HG03135 (cell line): ENCODE measurements around the gene IDH1.
"Not testable (repeated sequence)": the region's sequence is repeated elsewhere in the genome, so short reads cannot be mapped to it uniquely, and the experiment has no call there.

Experiments
- ATAC-seq: cut with Tn5 transposase; IDR thresholded peaks from one replicate; pipeline ENCODE4 v1.9.1; 2021; ENCODE audit warnings: mild to moderate bottlenecking, moderate library complexity; ENCODE audit not compliant: unreplicated experiment

Gene IDH1

DNA sequence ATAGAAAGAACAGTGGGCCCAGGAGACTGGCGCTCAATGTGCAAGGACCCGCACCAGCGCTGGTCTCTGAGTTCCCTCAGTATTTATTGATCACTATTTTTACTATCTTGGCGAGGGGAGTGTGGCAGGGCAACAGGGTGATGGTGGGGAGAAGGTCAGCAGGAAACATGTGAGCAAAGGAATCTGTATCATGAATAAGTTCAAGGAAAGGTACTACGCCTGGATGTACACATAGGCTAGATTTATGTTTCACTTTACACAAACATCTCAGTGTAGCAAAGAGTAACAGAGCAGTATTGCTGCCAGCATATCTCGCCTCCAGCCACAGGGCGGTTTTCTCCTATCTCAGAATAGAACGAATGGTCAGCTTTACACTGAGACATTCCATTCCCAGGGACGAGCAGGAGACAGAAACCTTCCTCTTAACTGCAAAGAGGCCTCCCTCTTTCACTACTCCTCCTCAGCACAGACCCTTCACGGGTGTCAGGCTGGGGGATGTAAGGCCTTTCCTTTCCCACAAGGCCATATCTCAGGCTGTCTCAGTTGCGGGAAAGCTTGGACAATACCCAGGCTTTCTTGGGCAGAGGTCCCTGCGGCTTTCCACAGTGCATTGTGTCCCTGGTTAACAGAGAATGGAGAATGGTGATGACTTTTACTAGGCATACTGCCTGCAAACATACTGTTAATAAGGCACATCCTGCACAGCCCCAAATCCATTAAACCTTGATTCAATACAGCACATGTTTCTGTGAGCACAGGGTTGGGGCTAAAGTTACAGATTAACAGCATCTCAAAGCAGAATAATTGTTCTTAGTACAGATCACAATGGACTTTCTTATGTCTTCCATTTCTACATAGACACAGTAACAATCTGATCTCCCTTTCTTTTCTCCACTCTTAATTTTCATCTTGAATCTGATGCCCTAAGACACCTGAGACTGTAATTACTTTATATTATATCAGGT lies 2.3 kb upstream of the IDH1 start:
- not testable (repeated sequence) for ATAC-seq

DNA sequence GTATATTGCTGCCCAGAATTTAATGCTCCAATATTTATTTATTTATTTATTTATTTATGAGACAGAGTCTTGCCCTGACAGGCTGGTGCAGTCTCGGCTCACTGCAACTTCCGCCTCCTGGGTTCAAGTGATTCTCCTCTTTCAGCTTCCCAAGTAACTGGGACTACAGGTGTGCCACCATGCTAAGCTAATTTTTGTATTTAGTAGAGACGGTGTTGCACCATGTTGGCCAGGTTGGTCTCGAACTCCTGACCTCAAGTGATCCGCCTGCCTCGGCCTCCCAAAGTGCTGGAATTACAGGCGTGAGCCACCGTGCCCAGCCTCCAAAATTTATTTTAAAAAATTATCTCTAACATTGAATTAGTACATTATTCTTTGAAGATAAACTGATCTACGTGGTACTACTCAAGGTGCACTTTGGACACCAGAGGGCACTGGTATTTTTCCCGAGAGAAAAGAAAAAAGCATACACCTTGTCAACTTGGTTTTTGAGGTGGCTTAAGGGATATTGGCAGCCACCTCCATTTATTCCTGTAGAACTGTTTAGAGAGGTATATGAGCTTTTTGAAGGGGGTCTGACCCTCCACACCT lies 1.4 kb upstream of the IDH1 start:
- ATAC-seq, result no peak

DNA sequence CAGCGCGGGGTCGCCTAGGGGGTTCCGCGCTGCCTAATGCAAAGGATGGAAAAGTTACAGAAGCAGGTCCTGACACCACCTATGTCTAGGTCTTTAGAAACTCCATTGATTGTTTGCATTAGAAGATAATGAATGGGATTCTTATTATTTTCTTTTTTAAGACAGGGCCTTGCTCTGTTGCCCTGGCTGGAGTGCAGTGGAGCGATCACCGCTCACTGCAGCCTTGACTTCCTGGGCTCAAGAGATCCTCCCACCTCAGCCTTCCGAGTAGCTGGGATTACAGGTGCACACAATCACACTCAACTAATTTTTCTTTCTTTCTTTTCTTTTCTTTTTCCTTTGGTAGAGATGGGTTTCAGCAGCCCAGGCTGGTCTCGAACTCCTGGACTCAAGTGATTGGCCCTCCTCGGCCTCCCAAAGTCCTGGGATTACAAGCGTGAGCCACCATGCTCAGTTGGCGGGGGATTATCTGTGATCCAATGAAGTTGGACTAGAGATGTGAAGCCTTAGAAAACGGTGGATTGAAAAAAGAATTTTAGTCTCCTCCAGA lies 761 bp upstream of the IDH1 start:
- peak; percentile 1 for ATAC-seq

DNA sequence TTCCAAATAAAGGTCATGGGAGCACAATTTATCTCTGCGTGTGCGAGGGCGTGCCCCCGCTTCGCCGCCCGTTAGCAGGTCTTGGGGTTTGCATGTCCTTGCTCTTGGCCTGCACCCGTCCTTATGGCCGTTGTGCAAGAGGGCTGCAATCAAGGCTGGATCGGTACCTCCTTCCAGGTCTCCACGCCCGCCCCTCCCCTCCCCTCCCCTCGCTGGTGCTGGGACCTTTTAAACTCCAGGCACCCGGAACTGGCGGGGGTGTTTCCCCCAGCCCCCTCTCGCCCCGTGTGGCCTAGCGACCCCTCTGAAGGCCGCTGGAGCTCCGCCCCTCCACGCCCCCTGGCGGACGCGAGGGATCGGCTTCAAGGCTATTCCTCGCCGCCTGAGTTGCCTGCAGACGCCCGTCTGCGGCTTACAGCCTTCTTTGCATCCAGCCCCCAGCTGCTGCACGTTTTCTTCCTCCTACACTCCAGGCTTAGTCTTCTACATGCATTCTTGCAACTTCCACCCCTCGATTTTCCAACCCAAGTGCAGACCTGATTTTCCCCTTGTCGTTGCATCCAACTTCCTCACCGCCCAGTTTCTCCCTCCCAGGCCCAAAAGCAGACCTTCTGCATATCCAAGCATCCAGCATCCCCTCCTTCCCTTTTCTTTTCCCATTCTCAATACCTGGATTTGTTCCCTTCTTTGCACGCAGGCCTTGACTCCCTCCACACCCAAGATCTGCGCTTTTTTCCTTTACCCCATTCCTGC lies 577 bp downstream of the IDH1 start:
- peak; percentile 71 for ATAC-seq

DNA sequence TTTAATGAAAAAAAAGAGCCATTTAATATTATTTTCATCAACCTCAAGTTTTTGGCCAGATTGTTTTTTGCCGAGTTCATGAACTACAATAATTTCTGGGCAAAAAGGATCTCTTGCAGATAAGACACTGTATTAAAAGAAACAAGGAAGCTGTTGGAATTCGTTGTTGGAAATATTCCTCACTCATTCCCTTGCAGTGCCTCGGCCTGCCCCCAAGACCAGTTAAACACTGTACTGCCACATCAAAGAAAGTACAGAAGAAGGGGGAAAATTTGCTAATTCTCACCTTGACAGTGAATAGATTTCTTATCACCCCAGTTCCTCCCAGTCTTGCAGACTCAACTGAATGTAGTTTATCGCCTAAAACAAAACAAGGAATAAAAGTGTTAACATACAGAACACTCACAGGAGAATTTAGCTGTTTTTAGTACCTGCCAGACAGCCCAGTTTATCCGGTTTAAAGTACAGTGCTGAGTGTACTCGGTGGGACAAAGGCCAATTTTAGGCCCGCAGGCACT lies 1.2 kb downstream of the IDH1 start:
- ATAC-seq, result no peak

DNA sequence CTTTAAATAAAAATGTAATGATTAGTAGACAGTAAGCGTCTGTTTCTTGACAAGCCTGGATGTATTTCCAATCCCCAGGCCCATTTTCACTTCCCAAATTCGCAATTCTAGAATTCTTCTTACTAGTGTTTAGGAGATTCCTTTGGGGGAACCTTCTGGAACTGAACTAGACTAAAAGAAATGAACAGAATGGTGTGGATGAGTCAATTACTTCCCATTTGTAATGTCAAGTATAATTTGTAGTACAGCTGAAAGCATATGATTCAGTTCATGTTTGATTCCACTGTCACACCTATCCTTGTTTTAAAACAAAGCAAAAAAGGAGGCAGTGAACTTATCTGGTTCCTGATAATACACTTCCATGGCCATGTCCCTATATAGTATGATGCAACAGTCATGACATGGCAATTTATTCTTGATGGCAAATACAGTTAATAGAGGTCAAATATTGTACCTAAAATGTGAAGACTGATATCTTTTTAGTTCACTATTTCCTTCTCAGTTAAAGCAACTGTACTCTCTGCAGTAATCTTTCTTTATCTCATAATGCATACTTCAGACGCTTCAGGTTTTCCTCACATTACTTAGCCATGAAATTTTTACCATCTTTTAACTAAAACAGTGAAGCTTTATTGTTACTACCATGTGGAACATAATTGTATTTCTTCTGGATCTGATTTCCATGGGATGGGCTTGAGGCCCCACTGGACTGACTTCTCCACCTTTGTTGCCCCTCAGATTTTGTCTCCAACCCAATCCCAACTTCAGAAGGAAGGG lies 2.0 kb downstream of the IDH1 start:
- ATAC-seq, result no peak

DNA sequence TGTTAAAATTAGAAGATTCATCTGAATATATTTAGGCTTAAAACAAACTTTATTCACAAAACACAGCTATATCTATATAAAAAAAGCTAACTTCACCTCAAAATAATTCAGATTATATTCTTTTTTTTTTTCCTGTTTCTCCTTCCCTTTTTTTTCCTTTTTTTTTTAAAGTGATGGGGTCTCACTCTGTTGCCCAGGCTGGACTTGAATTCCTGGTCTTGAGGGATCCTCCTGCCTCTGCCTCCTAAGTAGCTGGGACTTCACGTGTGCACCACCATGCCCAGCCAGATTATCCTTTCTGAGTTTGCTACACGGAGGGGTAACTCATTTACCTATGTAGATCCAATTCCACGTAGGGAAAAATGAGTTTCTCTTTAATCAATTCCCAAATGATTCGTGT lies 3.8 kb downstream of the IDH1 start:
- ATAC-seq, result no peak

DNA sequence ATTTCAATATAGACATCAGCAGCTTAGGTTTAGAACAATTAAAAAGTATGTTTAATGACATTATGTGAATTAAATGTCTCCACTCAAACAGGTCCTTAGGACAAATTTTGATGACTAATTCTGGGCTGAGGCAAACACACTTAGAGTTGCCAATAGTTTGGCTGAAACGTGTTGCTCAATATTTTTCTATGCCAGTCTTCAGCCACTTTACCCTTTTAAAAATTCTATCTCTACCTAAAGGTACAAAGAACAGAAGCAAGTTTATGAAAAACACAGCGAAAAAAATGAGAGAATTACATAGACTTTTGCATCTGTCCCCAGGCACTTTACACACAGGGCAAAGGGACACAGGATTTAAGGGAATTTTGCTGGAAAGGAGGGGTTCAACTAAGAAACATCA lies 4.5 kb downstream of the IDH1 start:
- no peak for ATAC-seq

DNA sequence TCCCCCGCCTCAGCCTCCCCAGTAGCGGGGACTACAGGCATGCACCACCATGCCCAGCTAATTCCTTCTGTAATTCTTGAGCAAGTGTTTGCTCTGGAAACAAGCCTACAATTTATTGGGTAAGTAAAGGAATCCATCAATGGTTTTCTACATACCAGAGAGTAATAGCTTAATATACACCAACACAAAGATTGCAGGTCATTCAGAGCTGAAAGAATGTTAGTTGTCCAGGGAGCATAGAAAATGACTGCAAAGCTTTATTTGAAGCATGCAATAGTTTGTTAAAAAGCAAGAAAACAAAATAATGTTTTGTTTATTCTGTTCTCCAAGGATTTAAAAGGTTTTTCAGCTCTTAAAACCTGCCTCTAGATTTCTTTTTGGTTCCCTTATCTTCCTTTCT lies 5.6 kb downstream of the IDH1 start:
- ATAC-seq, result no peak

DNA sequence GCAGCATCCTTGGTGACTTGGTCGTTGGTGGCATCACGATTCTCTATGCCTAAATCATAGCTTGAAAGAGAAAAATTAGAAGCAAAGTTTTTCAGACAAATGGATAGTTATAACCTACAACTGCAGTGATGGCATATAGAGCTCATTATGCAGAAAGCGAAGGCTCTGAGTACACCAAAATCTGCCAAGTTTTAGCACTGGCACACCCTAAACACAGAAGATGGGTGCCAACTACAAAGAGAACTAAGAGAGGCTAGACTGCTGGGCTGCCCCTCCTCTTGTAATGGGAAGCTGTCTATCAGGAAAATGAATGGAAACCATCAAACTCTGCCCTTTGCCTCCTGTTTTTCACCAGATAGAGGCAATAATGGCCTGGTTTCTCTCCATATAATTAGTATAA lies 6.3 kb downstream of the IDH1 start:
- ATAC-seq, result no peak

DNA sequence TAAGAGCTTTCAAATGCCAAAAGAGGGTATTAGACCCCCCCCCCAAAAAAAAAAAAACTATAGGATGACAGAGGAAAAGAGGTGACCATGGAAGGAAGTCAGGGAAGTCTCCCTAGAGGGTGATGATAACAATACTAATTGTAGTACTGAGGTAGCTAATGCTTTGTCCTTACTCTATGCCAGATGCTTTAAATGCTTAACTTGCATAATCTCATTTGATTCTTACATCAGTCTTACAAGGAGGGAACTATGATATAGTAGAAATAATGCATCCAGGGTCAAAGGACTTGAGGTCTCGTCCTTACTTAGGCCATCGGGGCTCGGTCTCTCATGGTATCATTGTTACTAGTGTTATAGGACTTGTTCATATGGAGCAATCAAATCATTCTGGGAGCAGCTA lies 9.1 kb downstream of the IDH1 start:
- no peak for ATAC-seq

DNA sequence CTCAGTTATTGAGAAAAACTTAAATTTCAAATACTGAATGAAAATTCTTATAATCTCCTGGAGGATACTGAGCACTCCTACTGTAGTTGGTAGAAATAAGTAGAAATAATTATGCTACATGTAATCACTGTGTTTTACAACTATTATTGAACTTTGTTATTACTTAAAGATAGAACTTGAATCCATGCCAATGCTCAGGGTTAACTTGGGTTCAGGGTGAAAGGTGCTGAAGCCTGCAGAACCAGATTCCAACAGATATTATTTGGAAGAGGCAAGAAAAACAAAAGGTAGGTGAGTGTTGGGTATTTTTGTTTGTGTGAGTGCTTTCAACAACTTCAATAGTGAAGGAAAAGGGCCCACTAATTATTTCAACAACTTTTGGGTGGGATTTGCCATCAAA lies 10.4 kb downstream of the IDH1 start:
- ATAC-seq, result no peak

DNA sequence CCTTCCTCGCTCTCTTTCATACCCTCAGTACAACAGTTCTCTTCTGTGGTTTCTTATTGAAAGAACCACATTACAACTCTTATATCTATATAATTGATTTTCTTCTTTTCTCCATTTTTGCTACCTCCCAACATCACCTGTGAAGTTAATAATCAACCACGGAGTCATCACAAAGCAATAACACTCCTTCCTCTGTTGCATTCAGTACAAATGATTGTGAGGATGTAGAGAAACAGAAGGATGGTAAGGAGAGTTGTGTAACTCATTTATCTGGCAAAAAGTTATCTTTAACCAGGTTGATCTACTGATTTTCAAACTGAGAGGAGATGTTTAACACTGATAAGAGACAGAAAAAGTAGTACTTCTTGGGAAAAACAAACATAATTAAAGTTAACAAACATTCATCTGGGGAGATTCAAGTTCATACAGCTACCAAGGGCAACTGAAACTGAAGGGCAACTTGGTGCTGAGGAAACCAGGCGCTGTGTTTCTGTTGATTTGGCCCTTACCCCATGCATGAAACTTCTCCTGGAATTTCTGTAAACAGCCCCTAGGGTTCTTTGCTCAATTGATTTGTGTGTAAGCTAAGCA lies 14.2 kb downstream of the IDH1 start:
- no peak for ATAC-seq

DNA sequence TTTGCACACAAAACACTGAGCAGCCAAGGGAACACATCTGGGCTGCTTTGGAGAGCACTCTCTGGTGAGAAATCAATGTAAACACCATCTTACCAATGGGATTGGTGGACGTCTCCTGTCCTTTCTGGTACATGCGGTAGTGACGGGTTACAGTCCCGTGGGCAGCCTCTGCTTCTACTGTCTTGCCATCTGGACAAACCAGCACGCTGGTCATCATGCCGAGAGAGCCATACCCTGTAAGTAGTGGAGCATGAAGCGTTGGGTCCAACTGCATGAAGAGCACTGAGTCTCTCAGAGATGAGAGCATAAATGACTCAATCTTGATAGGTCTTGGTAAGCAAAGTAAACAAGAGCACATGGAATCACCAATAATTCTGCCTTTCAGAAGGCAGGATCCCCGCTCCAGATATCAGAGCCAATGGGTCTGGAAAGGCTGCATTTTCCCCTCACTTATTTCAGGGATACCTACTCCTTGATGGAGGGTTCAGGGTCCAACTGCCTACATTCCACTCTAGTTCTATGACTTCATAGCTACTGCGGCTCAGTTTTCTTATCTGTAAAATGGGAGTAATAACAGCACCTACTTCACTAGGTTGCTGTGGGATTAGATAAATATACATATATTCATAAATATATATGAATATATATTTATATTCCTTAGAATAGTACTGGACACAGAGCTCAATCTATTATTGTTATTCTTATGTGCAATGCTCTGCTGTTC lies 14.9 kb downstream of the IDH1 start:
- ATAC-seq, result no peak

DNA sequence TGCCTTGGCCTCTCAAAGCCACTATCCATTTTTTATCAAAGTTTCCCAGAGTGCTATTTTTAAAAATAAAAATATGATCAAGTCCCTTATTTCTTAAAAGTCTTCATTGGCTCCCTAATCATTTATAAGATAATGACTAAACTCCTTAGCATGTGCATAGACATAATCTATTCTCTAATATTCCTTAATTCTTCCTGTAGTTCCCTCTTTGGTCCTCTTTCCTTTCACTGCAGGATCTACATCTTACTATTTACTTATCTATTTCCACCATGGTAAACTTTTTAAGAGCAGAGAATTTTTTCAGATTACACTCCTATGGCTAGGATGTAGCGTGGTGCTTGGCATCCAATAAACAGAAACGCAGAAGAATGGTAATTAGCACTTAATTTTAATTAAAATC lies 19.0 kb downstream of the IDH1 start:
- no peak for ATAC-seq

DNA sequence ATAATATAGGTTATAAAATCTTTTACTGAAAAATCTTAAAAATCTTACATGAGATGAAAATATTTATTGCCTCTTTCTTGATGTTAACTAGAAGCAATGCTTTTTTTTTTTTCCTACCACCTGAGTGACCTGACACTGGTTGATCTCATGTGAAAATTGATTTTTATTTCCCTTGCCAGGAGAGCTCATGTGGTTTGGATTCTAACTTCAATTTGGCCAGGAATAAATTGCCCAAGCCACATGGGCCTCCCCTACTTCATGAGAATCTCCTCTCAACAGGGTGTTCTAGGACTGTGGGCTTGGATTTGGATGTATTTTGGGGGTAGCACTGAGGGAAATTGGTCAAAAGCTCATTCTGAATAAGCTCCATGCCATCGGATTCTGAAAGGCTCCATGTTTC lies 20.1 kb downstream of the IDH1 start:
- no peak for ATAC-seq

DNA sequence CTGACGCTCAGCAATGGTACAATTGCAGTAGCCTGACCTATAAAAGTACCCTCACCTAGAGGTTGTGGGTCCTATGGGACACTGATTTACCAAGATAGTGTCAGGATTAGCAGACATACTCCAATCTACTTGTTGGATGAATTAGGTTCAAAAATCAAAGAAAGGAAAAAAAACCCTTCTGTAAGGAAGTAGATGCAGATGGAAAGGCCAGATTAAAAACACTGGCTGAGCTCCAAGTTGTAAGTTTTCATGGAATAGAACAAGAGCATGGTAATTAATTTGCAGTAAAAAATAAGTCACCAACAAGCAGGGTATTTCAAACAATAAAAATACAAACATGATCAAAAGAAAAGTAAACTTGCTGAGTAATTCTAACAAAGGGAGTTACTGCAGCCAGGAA lies 26.4 kb downstream of the IDH1 start:
- ATAC-seq, result no peak

DNA sequence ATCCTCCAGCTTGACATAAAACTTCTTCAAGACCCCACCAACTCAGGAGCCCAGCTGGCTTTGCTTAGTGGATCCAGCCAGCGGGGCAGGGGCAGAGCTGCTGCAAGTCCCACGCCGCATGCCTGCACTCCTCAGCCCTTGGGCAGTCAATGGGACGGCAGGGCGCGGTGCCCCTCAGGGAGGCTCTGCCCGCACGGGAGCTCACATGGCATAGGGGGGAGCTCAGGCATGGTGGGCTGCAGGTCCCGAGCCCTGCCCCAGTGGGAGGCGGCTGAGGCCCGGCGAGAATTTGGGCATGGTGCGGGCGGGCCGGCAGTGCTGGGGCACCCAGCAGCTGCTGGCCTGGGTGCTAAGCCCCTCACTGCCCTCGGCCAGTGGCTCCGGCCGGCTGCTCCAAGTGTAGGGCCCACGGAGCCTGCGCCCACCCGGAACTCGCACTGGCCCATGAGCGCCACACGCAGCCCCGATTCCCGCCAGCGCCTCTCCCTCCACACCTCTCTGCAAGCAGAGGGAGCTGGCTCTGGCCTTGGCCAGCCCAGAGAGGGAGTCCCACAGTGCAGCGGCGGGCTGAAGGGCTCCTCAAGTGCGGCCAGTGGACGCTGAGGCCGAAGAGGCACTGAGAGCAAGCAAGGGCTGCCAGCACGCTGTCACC lies 27.2 kb downstream of the IDH1 start:
- ATAC-seq, result no peak

DNA sequence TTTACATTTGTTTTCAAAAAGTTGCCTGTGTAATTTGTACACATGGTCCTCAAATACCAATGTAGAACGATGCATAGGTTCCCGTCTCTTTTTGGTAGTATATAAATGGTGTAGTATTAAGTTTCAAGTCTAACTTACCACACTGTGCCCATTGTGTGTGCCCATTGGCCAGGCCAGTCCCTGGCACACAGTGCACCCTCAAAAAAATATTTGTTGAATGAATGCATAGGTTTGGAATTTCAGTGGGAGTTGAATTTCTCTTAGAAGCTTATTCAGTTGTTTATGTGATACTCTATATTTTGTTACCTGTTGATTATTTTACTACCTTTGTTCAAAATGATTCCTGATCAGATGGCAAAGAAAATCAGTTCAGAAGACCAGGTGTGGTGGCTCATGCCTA lies 30.1 kb downstream of the IDH1 start:
- no peak for ATAC-seq
